GM06990 (cell line): ENCODE data around the gene GSE1.

Source experiments
- DNase-seq: peaks from one replicate; pipeline ENCODE4 v3.0.0-alpha.2; 2011; ENCODE audit not compliant: insufficient read length; ENCODE audit errors: extremely low read depth
- H3K27me3 ChIP-seq: replicated peaks from 2 replicates; pipeline ENCODE4 v1.6.0; 2011; ENCODE audit warnings: low read length; ENCODE audit not compliant: control insufficient read depth, insufficient read depth
- H3K36me3 ChIP-seq: 2 replicates; pipeline ENCODE4 v1.5.1; 2011; ENCODE audit warnings: low read length; ENCODE audit not compliant: control insufficient read depth, insufficient read depth
- H3K4me3 ChIP-seq: replicated peaks from 2 replicates; pipeline ENCODE4 v1.5.1; 2011; ENCODE audit warnings: low read depth, mild to moderate bottlenecking, control low read depth, low read length
- TF ChIP-seq, protein P1 (sequence below): IDR thresholded peaks from 2 replicates; pipeline ENCODE4 v1.5.1; 2011; ENCODE audit warnings: low read length, control low read depth, mild to moderate bottlenecking, inconsistent platforms; ENCODE audit not compliant: insufficient read depth, poor library complexity, severe bottlenecking

GSE1 gene

DNA sequence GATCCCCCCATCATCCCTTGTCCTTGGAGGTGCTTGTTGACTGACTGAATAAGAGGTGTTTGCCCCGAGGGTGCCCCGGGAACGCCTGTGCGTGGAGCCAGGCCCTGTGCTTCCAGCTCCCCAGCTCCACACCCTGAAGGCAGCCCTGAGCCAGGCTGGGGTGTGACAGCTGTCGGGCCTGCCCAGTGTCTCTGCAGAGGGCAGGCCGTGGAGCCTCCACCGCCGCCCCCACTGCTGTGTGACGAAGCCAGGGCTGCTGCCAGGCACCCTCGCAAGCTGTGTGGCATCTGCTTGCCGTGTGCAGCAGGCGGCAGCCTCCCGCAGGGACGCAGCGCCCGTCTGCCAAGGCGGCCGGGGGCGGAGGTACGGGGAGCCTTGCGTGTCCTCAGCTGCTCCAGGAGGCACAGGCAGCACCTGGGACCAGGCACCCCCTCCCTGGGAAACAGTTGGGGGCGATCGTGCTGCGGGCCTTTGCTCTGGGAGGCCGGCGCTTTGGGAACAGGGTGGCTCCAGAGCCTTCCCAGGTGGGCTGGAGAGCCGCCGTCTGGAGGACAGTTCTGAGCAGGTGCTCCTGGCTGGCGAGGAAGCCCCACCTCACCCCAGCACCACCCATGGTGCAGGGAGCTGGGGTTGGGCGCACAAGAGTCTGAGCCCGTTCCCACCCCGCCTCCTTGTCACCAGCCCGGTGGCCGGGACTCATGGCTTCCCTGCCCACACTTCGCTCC, 26.6 kb downstream of the GSE1 start:
- TF ChIP-seq, protein P1, sequence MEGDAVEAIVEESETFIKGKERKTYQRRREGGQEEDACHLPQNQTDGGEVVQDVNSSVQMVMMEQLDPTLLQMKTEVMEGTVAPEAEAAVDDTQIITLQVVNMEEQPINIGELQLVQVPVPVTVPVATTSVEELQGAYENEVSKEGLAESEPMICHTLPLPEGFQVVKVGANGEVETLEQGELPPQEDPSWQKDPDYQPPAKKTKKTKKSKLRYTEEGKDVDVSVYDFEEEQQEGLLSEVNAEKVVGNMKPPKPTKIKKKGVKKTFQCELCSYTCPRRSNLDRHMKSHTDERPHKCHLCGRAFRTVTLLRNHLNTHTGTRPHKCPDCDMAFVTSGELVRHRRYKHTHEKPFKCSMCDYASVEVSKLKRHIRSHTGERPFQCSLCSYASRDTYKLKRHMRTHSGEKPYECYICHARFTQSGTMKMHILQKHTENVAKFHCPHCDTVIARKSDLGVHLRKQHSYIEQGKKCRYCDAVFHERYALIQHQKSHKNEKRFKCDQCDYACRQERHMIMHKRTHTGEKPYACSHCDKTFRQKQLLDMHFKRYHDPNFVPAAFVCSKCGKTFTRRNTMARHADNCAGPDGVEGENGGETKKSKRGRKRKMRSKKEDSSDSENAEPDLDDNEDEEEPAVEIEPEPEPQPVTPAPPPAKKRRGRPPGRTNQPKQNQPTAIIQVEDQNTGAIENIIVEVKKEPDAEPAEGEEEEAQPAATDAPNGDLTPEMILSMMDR, result no peak
- DNase-seq, result no peak
- no peaks in the 10 kb centered on the region for H3K27me3 ChIP-seq
- H3K4me3 ChIP-seq, result no peak overlapping the region
- peaks cover 5% of the 10 kb centered on the region for H3K36me3 ChIP-seq

DNA sequence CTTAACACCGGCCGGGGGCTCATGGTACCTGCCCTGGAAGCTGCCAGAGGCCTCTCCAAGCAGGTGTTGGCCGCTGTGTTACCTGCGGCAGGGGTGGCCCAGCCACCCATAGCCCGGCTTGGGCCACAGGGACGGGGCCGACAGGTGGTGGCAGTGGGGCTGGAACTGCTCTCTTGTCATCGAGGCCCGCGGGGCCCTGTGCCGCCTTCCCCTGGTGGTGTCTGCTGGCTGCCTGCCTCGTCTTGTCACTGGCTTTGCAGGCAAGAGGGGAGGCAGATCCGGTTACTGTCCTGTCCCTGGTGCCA, 27.1 kb downstream of the GSE1 start:
- DNase-seq, result no peak
- H3K36me3 ChIP-seq, result peaks cover 4% of the 10 kb centered on the region
- TF ChIP-seq, protein P1, result no peak
- no peak overlapping the region for H3K4me3 ChIP-seq
- no peaks in the 10 kb centered on the region for H3K27me3 ChIP-seq

DNA sequence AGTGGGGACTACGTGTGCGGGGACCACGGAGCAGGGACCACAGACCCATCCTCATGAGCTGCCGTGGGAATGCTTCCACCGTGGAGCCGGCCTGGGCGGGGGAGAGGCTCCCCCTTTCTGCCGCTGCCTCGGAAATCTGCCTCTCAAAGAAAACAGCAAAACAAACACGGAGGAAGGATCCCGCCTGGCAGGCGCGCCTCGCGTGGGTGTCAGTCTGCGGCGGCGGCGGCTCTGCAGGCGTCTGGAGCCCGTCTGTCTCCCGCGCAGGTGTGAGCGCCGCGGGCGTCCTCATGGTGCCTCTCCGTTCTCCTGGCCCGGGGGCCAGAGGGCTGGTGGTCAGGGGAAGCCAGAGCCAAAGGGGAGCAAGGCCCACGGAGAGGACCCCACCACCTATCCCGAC, 27.5 kb downstream of the GSE1 start:
- Histone ChIP-seq H3K36me3 (peaks cover 3% of the 10 kb centered on the region), H3K27me3 (no peaks in the 10 kb centered on the region), H3K4me3 (no peak overlapping the region)
- TF ChIP-seq, protein P1, result no peak
- DNase-seq, result no peak

DNA sequence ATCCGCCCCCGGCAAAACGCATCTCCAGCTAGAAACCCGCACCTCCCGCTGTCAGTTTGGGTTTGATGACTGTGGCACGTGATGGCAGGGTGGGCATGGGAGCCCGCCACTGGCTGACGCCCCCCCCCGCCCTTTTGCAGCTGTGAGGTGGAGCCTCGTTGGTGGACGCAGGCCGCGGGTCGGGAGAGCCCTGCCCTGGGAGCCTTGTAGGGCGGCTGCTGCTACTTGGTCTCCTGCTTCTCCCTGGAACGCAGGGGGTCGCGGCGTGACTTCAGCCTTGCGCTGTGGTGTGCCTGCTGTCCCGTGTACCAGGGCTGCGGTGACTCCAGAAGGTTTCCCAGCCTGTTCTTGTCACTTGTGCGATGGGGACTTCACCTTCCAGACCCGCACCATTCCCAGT, 28.2 kb downstream of the GSE1 start:
- no peak for DNase-seq
- TF ChIP-seq, protein P1, result no peak
- Histone ChIP-seq H3K36me3 (peaks cover 3% of the 10 kb centered on the region), H3K4me3 (no peak overlapping the region), H3K27me3 (no peaks in the 10 kb centered on the region)

DNA sequence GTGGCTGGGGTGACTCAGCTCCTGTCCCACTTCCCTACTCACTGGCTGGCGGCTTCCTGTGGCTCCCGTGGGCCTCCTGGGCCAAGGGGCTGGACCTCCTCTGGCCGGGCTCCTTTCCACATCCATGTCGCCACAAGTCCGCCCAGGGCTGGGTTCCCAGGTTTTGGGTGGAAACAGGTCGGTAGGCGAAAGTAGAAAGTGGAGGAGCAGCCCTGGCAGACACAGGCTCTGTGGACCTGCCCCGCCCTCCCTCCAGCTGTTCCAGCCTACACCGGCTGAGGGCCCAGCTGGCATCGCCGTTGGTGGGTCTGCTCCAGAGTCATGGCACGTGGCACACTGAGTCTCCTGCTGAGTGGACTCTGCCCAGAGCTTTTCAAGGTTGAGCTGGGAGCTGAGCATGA, 28.7 kb downstream of the GSE1 start:
- Histone ChIP-seq H3K4me3 (no peak overlapping the region), H3K36me3 (peaks cover 3% of the 10 kb centered on the region), H3K27me3 (no peaks in the 10 kb centered on the region)
- TF ChIP-seq, protein P1, result no peak
- DNase-seq, result no peak
